ENCODE data around the gene NOTCH4.
"Not testable (repeated sequence)": the region's sequence is repeated elsewhere in the genome, so short reads cannot be mapped to it uniquely, and the experiment has no call there.

Gene NOTCH4

DNA sequence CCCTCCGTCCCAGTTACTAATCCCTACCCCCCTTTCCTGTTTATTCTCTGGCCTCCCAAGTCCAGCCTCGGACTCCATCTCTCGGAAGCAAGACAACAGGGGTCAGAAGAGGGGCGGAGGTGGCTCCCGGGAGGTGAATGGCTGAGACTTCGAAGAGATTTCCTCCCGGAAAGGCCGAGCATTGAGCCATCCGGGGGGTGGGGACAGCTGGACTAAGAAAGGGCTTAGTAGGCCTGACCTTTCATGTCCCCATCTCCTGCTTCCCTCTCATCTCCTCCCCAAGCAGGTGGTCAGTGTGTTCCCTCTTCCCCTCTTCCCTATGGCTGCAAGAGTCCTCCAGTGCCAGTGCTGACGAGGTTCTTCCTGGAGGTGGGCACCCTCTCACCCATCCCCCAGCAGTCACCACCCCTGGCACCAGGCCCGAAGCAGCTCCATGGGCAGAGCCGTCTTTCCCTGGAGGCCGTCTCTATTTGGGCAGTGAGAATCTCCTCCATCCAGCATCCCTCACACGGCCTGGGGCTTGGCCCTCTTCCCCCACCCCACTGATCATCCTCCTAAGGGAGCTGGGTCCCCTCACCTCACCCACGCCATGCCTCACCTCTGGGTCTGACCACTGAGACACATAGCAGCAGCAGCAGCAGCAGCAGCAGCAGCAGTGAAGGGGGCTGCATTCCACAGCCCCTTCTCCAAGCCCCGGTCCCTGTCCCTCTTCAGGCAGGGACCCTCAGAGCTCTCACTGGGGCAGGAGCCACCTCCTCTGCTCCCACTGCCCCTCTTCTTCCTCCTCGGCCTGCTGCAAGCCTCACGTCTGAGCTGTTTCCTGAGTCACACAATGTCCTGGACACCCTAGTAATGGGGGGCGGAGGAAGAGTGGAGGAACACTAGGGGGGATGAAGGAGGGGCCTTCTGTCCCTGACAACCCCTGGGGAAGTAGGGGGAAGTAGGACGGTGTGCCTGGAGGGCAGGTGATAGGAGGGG lies at the start of gene NOTCH4:
Gene NOTCH4 (minus strand): TSS at position 810 of the 978 bp plus-strand sequence. CDS start 139 bp downstream, at position 671.
- Histone ChIP-seq H3K4me3 (ENCODE audit: low read depth, low read length) (no peak within 1 kb of the TSS), H3K9me3 (ENCODE audit: control insufficient read depth, insufficient read depth, low read depth, low read length) (no peaks in the 10 kb centered on the region), H3K4me1 (ENCODE audit: control insufficient read depth, insufficient read depth, low read length) (no peaks in the 10 kb centered on the region), H3K27ac (ENCODE audit: extremely low read depth, low read depth, low read length) (no peak within 1 kb of the TSS), H3K36me3 (ENCODE audit: control insufficient read depth in 2 of 2, insufficient read depth in 1 of 2, low read length in 2 of 2) (no peaks in the 10 kb centered on the region)
- TF ChIP-seq ATF2 (tag by site-specific recombination; IDR thresholded peaks at IDR 0.05; ENCODE audit: low read depth) (no peak), HOXA7 (CRISPR knock-in tag; IDR thresholded peaks at IDR 0.05; ENCODE audit: borderline replicate concordance) (no peak), ZNF341 (tag by site-specific recombination; IDR thresholded peaks at IDR 0.05; ENCODE audit: low read depth) (no peak), ZNF626 (tag by site-specific recombination; IDR thresholded peaks at IDR 0.05) (no peak), SP2 (tag by site-specific recombination; IDR thresholded peaks at IDR 0.05) (no peak), OSR2 (tag by site-specific recombination; IDR thresholded peaks at IDR 0.05) (no peak), AEBP2 (tag by site-specific recombination; IDR thresholded peaks at IDR 0.05; ENCODE audit: borderline replicate concordance) (no peak)
- POLR2A ChIA-PET: no interaction called here
- CTCF ChIA-PET: interaction anchor here (0.6 kb wide), 1 partner anchor 30 kb away, joined by 3 read pairs; no protein-coding TSS in a partner anchor

DNA sequence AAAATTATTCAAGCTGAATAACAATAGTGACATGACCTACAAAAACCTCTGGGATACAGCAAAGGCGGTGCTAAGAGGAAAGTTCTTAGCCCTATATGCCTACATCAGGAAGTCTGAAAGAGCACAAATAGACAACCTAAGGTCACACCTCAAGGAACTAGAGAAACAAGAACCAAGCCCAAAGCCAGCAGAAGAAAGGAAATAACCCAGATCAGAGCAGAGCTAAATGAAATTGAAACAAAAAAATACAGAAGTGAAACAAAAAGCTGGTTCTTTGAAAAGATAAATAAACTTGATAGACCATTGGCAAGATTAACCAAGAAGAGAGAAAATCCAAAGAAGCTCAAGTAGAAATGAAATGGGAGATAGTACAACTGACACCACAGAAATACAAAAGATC lies 47.6 kb upstream of the NOTCH4 start:
- POLR2A ChIA-PET: no interaction called here
- no peaks in the 10 kb centered on the region for H3K9me3 ChIP-seq (ENCODE audit: control insufficient read depth, insufficient read depth, low read depth, low read length)
- TF ChIP-seq SP3 (tag by site-specific recombination; IDR thresholded peaks at IDR 0.05) (no peak), GLIS2 (tag by site-specific recombination; IDR thresholded peaks at IDR 0.05) (no peak), ZNF398 (tag by site-specific recombination; IDR thresholded peaks at IDR 0.05) (no peak), ZNF274 (IDR thresholded peaks at IDR 0.05; ENCODE audit: low read length) (no peak), ZNF274 (tag by site-specific recombination; IDR thresholded peaks at IDR 0.05; ENCODE audit: borderline replicate concordance) (no peak)
- H3K27ac ChIP-seq (ENCODE audit: extremely low read depth, low read depth, low read length): no peak overlapping the region
- CTCF ChIA-PET: interaction anchor here (1.2 to 1.3 kb wide), 2 partner anchors 17 to 142 kb away, joined by 4 read pairs; no protein-coding TSS in a partner anchor
- no peaks in the 10 kb centered on the region for H3K4me1 ChIP-seq (ENCODE audit: control insufficient read depth, insufficient read depth, low read length)
- no peaks in the 10 kb centered on the region for H3K36me3 ChIP-seq (ENCODE audit: control insufficient read depth in 2 of 2, insufficient read depth in 1 of 2, low read length in 2 of 2)
- H3K4me3 ChIP-seq (ENCODE audit: low read depth, low read length): no peak overlapping the region

GRCh38 chr6:32268459-32268858 lies 44.6 kb upstream of the NOTCH4 start:
- H3K9me3 ChIP-seq (ENCODE audit: control insufficient read depth, insufficient read depth, low read depth, low read length); H3K27ac ChIP-seq (ENCODE audit: extremely low read depth, low read depth, low read length); H3K4me1 ChIP-seq (ENCODE audit: control insufficient read depth, insufficient read depth, low read length); H3K36me3 ChIP-seq (ENCODE audit: control insufficient read depth in 2 of 2, insufficient read depth in 1 of 2, low read length in 2 of 2); POLR2A ChIA-PET; H3K4me3 ChIP-seq (ENCODE audit: low read depth, low read length): not testable (repeated sequence)
- CTCF ChIA-PET: interaction anchor here (0.6 to 1.2 kb wide), 5 partner anchors 11 to 567 kb away, joined by 3 to 4 read pairs (median 3); no protein-coding TSS in a partner anchor

Data from HEK293 (cell line).